HFFc6 (cell line): ENCODE results near the gene OR2C3. TPM values are rescaled to one million over a fixed set of nuclear protein-coding genes. Genes with fewer than 3 reads are reported as not detected.

Experiments used
- DNase-seq: peaks from one replicate; pipeline ENCODE4 v3.0.0-alpha.2; 2018
- H3K27ac Mint-ChIP-seq: 2 replicates; pipeline ENCODE4 v1.8.0; 2020; ENCODE audit warnings: mild to moderate bottlenecking, mixed read lengths
- H3K27me3 Mint-ChIP-seq: 2 replicates; pipeline ENCODE4 v1.8.0; 2021; ENCODE audit warnings: mild to moderate bottlenecking, moderate library complexity, mixed read lengths; ENCODE audit not compliant: insufficient read depth
- H3K36me3 Mint-ChIP-seq: 2 replicates; pipeline ENCODE4 v1.8.0; 2021; ENCODE audit warnings: low read depth, mixed read lengths
- H3K4me1 Mint-ChIP-seq: 2 replicates; pipeline ENCODE4 v1.8.0; 2020; ENCODE audit warnings: low read depth, mixed read lengths
- H3K4me3 Mint-ChIP-seq: 2 replicates; pipeline ENCODE4 v1.8.0; 2020; ENCODE audit warnings: mild to moderate bottlenecking, moderate library complexity, mixed read lengths
- H3K9me3 Mint-ChIP-seq: 2 replicates; pipeline ENCODE4 v1.8.0; 2020; ENCODE audit warnings: mild to moderate bottlenecking, mixed read lengths
- long read RNA-seq: library from polyadenylated mRNA; unstranded; transcript quantifications from one replicate; pipeline ENCODE4 v2.0.0, GENCODE V29; 2019
- total RNA-seq, 6 experiments: library from RNA; stranded (reverse); fragmentation: NEBNext Ultra II Directional; extraction: Animal tissue kit (Norgen Biotek cat#: 25700); gene quantifications; 2 replicates in 1 of 6; 3 replicates in 5 of 6; pipeline ENCODE4 v1.2.3, GENCODE V29; 2021
- TF ChIP-seq, protein P1 (sequence below): fragments of 200-600 bp; sonication (generic); IDR thresholded peaks from 2 replicates; pipeline ENCODE4 v1.5.0; 2021; ENCODE audit warnings: antibody characterized with exemption, mild to moderate bottlenecking

OR2C3 gene
- total RNA-seq = not detected
- long read RNA-seq = 0 reads

DNA sequence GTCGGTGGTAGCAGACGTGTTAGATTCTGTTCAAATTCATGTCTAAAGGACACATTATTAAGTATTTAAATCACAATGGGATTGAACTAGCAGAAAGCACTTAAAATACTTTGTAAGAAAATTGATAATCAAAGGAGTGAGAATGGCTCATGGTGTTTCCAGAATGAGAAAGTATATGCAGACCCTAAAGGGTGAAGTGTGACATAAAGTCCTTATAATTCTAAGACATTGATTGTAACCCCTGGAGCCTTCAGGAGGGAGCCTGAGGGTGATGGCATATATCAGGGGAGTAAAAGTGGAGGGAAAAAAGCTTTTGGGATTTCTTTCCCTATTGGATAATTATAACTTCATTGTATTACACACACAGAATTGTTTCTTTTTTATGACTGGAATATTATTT, at the start of gene OR2C3:
TSS of gene OR2C3 (minus strand) at position 101 of the 400 bp plus-strand sequence. CDS start 3,929 bp downstream, outside the sequence.
- Mint-ChIP-seq H3K27ac (no peak within 1 kb of the TSS), H3K4me1 (no peaks in the 10 kb centered on the region; the same call in 1 of the 2 replicates), H3K27me3 (no peaks in the 10 kb centered on the region; the same call in 1 of the 2 replicates), H3K4me3 (no peak within 1 kb of the TSS), H3K9me3 (peaks cover 10% of the 10 kb centered on the region; the same call in 1 of the 2 replicates), H3K36me3 (no peaks in the 10 kb centered on the region)
- no peak for DNase-seq
- TF ChIP-seq, protein P1, sequence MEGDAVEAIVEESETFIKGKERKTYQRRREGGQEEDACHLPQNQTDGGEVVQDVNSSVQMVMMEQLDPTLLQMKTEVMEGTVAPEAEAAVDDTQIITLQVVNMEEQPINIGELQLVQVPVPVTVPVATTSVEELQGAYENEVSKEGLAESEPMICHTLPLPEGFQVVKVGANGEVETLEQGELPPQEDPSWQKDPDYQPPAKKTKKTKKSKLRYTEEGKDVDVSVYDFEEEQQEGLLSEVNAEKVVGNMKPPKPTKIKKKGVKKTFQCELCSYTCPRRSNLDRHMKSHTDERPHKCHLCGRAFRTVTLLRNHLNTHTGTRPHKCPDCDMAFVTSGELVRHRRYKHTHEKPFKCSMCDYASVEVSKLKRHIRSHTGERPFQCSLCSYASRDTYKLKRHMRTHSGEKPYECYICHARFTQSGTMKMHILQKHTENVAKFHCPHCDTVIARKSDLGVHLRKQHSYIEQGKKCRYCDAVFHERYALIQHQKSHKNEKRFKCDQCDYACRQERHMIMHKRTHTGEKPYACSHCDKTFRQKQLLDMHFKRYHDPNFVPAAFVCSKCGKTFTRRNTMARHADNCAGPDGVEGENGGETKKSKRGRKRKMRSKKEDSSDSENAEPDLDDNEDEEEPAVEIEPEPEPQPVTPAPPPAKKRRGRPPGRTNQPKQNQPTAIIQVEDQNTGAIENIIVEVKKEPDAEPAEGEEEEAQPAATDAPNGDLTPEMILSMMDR = no peak

DNA sequence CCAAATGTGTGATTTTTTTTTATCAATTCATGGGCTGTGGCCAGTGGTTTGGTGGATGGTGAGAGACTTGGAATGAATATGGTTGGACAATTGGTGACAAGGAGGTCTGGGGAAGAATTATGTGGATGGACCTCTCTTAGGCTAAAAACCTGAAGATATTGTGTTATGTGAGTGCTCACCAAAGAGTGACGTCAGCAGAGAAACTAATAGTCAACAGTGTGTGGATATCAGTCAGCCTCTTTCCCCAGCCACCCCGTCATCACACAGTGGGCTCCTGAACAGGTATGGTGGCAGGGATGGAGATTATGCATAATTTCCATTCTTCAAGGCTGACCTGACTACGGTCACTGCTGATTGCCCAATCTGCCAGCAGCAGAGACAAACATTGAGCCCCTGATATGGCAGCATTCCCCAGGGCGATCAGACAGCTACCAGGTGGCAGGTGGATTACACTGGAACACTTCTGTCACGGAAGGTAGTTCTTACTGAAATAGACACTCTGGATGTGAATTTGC, 42.8 kb upstream of the OR2C3 start:
- Mint-ChIP-seq H3K27me3 (no peaks in the 10 kb centered on the region; the same call in 1 of the 2 replicates), H3K36me3 (no peaks in the 10 kb centered on the region), H3K4me1 (no peaks in the 10 kb centered on the region), H3K27ac (no peak overlapping the region), H3K9me3 (no peaks in the 10 kb centered on the region; the same call in 1 of the 2 replicates), H3K4me3 (no peak overlapping the region)
- no peak for DNase-seq
- TF ChIP-seq, protein P1 = no peak

DNA sequence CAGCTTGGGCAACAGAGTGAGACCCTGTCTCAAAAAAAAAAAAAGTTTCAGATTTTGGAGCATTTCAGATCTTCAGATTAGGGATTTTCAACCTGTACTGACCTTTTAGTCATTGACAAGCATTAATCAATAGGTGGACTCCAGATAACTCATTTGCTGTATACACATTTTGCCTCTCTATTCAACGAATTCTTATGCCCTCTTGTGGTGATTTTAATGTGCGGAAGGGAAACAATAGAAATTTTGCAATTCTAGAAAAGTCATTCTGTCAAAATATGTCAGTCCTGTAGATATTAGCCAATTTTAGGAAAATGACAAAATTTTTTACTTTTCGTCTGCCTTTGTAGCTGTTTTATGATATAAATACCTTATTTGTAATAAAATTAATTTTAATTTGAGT, 40.3 kb upstream of the OR2C3 start:
- TF ChIP-seq, protein P1 = peak; percentile 72
- no peaks in the 10 kb centered on the region for H3K4me1 Mint-ChIP-seq
- peaks cover 3% of the 10 kb centered on the region; the same call in 1 of the 2 replicates for H3K27me3 Mint-ChIP-seq
- H3K36me3 Mint-ChIP-seq = no peaks in the 10 kb centered on the region
- H3K27ac Mint-ChIP-seq = no peak overlapping the region
- H3K9me3 Mint-ChIP-seq = peaks cover 3% of the 10 kb centered on the region; the same call in 1 of the 2 replicates
- DNase-seq = no peak
- H3K4me3 Mint-ChIP-seq = no peak overlapping the region

DNA sequence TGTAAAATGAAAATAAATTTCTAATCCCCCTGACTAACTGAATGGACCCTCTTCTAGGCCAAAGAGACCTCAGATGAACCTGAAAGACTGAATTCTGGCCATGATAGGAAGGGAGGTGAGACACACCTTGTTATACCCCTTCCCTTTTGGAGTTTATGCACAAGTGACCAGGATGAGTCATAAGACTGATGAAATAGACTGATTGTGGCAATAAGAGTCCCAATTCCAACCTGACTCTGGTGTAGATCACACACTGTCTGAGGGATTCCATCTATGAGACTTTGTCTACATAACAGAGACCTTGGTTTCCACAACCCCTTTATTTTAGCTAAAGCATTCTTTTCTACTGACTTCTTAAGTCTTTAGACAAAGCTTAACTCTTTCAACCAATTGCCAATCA, 38.4 kb upstream of the OR2C3 start:
- Mint-ChIP-seq H3K9me3 (peaks cover 20% of the 10 kb centered on the region), H3K4me1 (no peaks in the 10 kb centered on the region), H3K27me3 (peaks cover 3% of the 10 kb centered on the region; the same call in 1 of the 2 replicates), H3K27ac (no peak overlapping the region), H3K36me3 (no peaks in the 10 kb centered on the region), H3K4me3 (no peak overlapping the region)
- TF ChIP-seq, protein P1 = no peak
- DNase-seq = no peak

DNA sequence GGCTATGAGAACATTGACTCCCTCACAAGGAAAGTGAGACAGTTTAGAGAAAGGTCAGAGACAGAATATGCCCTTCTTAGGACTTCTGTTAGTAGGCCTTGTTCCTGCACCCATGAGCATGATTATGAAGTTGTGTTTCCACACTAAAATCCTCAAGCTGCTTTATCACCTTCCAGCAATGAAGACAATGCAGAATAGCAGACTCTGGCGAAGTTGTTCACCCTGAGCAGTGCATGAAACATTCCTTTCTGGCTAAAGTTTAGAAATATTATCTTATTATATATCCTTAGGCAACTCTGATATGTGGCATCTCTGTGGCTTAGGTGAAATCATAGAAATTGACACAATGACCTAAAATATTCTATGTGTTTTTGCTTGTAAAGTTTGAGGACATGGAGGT, 38.0 kb upstream of the OR2C3 start:
- no peak for DNase-seq
- peaks cover 24% of the 10 kb centered on the region for H3K9me3 Mint-ChIP-seq
- TF ChIP-seq, protein P1 = no peak
- H3K4me3 Mint-ChIP-seq = no peak overlapping the region
- peaks cover 3% of the 10 kb centered on the region; the same call in 1 of the 2 replicates for H3K27me3 Mint-ChIP-seq
- no peak overlapping the region for H3K27ac Mint-ChIP-seq
- H3K36me3 Mint-ChIP-seq = no peaks in the 10 kb centered on the region
- H3K4me1 Mint-ChIP-seq = no peaks in the 10 kb centered on the region
